Stimulated activated CD4-positive, alpha-beta T cell treated with anti-CD3 and anti-CD28 coated beads, Interleukin-15, amount 100 ng/mL, for 48 hours (primary cell): Measurements from ENCODE around the gene ATOX1.
"Not testable (repeated sequence)": the region's sequence is repeated elsewhere in the genome, so short reads cannot be mapped to it uniquely, and the experiment has no call there.

Experiments used
- DNase-seq, 2 donors: peaks; one replicate each; pipeline ENCODE4 v3.0.0-alpha.2; 2020; ENCODE audit warnings: low read depth in 2 of 2

ATOX1 gene

DNA sequence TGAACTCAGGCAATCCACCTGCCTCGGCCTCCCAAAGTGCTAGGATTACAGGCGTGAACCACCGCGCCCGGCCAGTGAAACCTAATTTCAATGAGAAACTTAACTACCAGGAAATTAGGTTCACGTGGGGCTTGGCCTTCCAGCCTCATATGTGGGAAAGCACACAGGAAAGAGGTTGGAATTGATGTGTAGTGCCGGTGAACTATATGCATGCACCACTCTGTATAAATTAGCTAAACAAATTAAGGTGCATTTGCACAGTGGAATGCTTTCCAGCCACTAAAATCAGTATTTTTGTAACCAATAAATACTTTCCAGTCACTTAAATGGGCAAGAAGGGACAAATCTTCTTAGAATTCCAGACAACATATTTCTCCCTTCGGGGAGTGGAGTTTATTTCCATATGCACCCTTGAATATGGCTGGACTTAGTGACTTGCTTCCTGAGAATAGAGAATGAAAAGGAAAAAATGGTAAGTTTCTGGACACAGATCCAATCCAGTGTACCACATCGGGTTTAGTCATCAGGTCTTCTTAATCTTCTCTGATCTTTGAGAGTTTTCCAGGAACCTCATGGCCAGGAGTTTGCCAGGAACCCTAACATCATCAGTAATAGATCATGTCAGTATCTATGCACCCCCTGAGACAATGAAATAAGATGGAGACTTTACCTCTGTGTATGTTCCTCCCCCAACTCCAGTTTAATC lies 24.9 kb downstream of the ATOX1 start:
- DNase-seq, result no peak

DNA sequence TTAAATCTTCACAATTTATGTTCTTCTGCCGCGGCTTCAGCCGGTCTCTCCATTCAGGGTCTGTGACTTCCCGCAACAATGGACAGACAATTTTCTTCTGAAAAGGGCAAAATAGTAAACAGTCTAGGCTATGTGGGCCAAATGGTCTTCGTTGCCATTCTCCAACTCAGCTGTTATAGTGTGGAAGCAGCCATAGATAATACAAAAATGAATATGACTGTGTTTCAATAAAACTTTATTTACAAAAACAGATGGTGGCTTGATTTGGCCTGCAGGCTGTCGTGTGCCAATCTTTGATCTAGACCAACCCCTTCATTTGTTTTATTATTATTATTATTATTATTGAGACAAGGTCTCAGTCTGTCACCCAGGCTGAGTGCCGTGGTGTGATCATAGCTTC lies 28.1 kb downstream of the ATOX1 start:
- DNase-seq, result no peak

GRCh38 chr5:151729597-151729996 lies 28.8 kb downstream of the ATOX1 start:
- not testable (repeated sequence) for DNase-seq

GRCh38 chr5:151724360-151724759 lies 34.1 kb downstream of the ATOX1 start:
- no peak for DNase-seq

DNA sequence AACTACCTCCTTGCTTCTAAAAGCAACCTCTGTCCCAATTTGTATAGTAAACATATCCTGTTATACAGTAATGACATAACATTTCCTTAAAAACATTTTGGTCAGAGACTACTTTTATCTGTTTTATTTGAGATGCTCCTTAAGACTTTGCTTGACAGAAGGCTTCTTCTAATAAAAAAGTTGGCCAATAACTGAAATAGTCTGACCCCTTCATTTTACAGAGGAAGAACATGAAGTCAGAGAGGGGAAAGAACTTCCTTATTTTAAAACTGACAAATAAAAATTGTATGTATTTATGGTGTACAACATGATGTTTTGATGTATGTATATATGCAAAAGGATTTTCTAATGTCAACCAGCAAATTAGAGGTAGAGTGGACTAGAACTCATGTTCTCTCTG lies 35.9 kb downstream of the ATOX1 start:
- no peak for DNase-seq

- no peak for DNase-seq
Observed at GRCh38 chr5:151721812-151722391, 36.5 kb downstream of the ATOX1 start.

DNA sequence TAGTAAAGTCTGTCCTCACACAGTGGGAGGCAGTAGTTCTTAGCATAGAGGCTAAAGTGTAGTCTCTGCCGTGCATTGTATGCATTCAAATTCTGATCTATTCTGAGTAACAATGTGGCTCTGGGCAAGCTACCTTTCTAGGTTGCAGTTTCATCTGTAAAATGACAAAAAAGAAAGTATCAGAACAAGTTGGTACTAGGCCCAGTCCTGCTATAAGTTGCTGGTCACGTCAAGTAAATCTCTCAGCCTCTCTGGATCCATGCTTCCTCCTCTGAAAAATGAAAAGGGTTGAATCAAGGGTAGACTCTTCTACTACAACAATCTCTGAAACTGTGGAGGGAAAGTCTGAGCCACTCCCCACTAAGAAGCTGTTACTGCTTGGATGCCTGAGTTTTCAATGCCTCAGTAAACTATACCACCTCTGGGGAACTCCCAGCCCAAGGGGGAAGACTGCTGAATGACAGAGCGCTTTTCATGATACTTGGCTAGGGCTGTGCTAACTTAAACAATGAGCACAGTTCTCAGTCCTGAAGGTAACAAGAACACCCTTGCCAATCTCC lies 37.3 kb downstream of the ATOX1 start:
- DNase-seq, result no peak

DNA sequence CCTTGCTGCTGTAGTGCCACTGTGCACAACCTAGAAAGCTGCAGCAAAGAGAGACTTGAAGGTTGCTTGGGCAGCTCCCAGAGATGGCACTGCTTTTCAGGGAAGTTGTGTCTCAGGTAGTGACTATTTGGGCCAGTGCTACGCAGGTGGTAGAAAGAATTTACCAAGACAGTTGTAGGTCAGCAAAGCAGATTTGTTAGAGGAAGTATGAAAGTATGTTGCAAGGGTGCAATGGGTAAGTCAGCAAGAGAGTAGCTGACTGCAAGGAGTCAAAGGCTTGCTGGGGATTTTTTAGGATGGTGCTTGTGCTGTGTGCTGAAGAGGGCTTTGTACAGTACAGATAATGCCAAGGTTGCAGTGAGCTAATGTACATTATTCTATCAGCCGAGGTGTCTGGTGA lies 38.2 kb downstream of the ATOX1 start:
- no peak for DNase-seq

DNA sequence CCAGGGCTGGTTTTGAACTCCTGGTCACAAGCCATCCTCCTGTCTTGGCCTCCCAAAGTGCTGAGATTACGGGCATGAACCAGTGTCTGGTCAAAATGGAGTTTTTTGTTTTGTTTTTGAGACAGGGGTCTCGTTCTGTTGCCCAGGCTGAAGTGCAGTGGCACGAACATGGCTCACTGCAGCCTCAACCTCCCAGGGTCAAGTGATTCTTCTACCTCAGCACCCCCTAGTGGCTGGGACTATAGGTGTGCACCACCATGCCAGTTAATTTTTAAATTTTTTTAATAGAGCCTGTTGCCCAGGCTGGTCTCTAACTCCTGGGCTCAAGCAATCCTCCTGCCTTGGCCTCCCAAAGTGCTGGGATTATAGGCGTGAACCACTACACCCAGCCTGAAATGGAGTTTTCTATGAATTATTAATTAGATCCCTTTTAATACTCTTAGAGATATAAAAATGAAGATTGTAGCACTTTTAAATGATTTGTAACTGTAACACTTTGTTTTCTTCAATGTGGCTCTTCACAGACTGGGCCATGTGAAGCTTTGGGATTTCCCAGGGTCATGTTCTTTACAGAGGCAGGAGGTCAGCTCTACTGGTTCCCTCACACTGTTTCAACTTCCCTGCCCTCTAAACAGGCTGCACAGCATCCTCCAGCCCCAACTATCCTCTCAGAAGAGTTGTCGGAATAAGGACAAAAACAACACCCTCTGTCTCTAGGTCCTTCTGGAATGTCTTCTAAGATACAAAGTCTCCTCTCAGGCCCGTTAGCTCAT lies 39.0 kb downstream of the ATOX1 start:
- no peak for DNase-seq

DNA sequence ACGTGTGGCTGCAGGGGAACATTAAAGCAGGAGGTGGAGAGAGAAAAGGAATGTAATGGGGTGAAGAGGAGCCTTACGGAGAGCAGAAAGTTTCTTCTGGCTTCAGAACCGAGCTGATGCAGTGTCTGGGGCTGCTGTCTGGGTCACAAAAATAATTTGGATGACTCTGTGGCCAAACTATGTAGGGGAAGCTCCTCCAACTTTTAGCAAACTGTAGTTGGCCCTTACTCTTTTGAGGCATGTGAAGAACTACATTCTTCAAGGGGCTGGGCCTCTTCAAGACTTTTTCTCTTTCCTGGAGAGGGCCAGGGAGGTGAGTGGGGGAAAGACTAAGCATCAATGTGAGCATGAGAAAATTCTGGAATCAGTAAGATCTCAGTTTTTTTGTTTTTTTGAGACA lies 39.8 kb downstream of the ATOX1 start:
- no peak for DNase-seq

- no peak for DNase-seq
Observed at GRCh38 chr5:151718153-151718552, 40.3 kb downstream of the ATOX1 start.

DNA sequence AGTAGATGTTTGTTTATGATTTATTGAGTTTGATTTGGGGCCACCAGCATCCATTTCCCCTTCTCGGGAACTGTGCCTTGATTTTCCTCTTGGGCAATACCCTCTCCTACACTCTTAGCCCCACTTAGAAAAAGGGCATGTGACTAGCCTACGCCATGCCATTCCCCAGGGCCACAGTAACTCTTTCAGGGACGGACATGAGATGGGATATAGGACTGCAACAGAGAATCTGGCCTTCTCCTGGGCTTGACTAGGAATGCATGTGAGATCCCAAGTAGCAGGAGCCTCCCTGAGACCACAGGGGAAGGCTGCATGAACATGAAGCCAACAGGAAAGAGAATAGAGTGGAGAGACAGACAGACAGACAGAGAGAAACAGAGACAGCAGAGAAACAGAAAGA lies 41.0 kb downstream of the ATOX1 start:
- no peak for DNase-seq

DNA sequence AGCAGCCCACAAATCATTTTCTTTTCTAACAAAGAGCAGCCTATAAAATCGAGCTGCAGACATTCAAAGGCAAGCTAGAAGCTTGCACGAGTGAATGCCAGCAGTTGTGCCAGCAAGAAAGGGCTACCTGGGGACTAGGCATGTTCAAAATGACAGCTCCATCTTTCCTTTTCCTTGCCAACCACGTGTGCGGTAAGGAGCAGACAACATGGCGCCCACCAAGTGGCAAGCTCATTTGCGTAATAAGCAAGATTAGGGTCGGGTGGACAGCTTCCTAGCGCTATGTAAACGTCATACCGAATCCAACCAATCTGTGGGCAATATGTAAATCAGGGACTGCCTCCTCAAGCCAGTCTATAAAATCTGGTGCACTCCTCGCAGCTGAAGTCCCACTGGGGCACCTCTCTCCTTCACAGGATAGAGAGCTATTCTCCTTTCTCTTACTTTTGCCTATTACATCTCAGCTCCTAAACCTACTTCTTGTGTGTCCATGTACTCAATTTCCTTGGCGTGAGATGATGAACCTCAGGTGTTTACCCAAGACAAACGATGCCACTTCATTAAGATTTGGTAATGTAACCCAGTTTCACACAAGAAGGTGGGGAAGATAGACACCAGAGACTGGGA lies 49.2 kb downstream of the ATOX1 start:
- DNase-seq, result no peak

DNA sequence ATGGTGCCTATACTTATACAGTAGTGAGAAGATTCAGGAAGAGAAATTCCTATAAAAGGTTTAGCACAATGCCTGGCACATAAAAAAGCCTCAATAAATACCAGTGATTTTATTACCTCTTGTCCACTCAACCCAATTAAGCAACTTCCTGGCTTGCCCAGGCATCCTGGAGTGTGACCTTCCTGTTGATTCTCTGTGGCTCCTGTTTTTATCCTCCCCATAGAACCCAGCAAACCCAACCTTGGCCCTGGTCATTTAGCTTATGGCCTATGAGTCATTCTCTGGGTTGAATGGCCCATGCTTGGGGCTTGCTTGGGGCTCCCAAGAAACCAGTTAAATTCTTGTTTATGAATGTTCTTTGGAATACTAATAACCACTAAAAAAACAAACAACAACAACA lies 50.3 kb downstream of the ATOX1 start:
- no peak for DNase-seq

GRCh38 chr5:151707567-151707966 lies 50.9 kb downstream of the ATOX1 start:
- no peak for DNase-seq

GRCh38 chr5:151706906-151707305 lies 51.5 kb downstream of the ATOX1 start:
- DNase-seq, result no peak

DNA sequence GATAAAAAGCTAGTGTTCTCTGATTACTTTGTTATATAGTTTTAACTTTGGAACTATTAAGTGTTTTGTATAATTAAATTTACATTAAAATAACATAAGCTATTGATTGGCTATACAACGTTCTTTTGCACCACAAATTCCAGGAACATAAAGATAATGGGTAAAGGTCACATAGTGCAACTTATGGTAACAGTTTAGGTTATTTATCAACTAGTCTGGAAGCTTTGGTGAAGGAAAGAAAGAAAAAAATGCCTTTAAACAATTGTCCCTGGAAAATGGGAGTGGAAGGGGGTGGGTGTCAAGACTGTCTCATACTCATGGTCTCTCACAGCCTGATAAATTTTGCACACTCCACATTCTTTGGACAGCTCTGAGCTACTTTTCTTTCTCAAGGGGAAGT lies 54.7 kb downstream of the ATOX1 start:
- no peak for DNase-seq

DNA sequence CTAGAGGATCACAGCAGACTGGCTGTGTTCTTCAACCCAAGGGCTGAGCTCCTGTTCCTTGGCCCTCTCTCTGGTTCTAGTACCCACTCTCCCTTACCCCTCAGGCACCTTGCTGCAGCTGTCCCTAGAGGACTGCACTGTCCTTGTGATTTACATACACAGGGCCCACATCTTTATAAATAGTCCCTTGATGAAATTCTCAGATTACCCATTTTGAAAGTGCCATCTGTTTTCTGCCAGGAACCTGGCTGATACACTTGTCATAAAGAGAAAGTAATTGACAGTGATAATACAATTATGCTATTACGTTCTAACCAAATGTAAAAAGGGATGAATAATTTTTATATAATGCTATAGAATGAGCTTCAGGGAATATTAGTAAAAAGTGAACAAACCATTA lies 55.2 kb downstream of the ATOX1 start:
- DNase-seq, result no peak

- DNase-seq, result no peak
Observed at GRCh38 chr5:151700820-151701219, 57.6 kb downstream of the ATOX1 start.

- no peak for DNase-seq
Observed at GRCh38 chr5:151700296-151700695, 58.1 kb downstream of the ATOX1 start.

DNA sequence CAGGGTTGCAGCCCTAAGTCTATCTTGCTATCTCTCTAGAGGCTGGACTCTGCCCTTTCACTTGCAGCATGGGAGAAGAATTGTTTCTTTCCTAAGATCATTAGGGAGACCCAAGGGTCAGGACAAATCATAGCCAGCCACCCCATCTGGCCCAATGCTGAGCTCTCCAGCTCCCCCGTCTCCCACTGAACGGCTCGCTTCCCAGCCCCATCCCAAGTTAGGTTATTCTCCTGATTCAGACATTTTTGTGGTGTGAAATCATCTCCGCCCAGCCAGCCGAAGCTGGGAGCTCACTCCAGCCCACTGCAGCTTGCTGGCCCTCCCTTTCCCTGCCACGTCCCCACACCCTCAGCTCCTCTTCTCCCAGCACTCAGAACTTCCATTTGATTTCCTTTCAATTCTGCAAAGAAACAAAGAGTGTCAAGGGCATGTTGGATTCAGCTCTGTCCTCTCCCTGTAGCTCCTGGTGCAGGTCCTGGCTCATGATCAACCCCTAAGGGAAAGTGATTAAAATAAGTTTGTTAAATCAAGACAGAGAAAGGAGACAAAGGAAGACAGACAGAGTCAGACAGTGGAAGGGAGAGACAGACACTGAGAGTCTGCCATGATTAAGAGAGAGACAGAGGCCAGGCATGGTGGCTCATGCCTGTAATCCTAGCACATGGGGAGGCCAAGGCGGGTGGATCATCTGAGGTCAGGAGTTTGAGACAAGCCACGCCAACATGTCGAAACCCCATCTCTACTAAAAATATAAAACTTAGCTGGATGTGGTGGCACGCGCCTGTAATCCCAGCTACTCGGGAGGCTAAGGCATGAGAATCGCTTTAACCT lies 59.1 kb downstream of the ATOX1 start:
- DNase-seq, result no peak
